ENCODE results near the gene DMKN.

Gene DMKN

GRCh38 chr19:35549174-35549788 lies 35.8 kb upstream of the DMKN start:
- DNase-seq: peak; percentile 47 to 76

GRCh38 chr19:35546532-35546931 lies 33.1 kb upstream of the DMKN start:
- no peak for DNase-seq

- no peak for DNase-seq
Measured at GRCh38 chr19:35545855-35546381, 32.5 kb upstream of the DMKN start.

- peak; percentile 85 to 91 for DNase-seq
Measured at GRCh38 chr19:35545001-35545854, 31.8 kb upstream of the DMKN start, which contains the start of gene TMEM147. Gene TMEM147, plus strand, starts transcription at chr19:35545626. Its CDS starts 114 bp downstream, at chr19:35545740.

DNA sequence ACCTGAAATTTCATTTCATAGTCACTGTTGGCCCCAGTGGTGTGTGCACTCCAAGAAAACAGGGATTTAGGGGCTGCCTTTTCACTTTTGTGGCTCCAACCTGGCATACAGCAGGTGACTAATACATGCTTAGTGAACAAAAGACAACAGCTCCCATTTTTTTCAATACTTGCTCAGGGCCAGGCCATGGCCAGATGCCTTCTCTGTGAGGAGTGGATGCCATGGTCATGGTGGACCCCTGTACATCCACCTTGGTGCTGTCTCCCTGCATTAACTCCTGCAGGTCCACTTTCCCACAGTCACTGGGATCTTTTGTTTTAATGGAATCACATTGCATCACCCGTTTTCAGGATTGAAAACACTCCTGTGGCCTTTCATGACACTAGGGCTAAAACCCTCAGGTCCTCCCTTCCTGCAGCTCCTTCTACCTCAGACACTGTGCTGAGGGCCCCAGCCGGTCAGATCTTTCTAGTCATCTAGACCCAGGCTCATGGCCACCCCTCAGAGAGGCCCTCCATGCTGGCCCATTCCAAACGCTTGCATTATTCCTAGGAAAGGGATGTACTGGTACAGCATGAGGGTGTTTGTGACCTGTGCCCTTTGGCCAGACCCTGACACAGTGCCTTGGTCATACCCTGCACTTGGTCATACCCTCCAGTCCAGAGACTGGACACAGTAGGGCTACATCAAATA lies 30.8 kb upstream of the DMKN start:
- DNase-seq: no peak

DNA sequence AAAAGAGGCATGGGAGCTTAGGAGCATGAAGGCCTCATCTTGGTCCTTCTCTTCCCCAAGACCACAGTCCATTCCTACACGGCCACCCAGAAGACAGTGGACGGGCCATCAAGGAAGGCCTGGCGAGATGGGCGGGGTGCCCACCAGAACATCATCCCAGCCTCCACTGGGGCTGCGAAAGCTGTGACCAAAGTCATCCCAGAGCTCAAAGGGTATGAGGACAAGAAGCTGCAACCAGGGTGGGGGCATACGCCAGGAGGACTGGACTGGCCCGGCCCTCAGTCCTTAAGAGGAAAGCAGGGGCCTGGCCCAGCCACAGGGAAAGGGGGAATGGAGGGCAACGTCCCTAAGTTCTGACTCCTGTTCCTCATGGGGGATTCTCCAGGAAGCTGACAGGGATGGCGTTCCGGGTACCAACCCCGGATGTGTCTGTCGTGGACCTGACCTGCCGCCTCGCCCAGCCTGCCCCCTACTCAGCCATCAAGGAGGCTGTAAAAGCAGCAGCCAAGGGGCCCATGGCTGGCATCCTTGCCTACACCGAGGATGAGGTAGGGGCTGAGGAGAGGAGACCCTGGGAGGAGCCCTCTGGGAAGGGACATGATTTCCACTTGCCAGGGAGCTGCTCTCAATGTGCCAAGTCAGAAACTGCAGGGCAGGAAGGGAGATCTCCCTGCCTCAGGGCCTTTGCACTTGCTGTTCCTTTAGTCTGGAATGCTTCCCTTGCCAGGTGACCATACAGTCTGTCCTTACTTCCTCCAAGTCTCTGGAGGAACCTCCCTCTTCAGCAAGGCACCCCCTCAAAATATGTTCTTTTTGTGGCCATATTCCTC lies 30.0 kb upstream of the DMKN start:
- no peak for DNase-seq

DNA sequence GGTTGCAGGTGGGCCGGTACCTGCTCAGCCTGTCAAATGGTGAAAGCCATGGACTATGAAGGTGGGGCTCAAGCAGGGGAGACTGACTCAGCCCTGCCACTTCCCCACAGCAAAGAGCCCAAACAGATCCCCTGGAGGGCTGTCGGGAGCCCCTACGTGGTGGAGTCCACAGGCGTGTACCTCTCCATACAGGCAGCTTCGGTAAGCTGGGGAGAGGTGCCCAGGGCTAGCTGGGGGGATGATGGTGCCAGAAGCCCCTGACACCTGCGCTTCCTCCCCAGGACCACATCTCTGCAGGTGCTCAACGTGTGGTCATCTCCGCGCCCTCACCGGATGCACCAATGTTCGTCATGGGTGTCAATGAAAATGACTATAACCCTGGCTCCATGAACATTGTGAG lies 28.8 kb upstream of the DMKN start:
- no peak for DNase-seq

GRCh38 chr19:35540356-35540927 lies 27.0 kb upstream of the DMKN start:
- no peak for DNase-seq

DNA sequence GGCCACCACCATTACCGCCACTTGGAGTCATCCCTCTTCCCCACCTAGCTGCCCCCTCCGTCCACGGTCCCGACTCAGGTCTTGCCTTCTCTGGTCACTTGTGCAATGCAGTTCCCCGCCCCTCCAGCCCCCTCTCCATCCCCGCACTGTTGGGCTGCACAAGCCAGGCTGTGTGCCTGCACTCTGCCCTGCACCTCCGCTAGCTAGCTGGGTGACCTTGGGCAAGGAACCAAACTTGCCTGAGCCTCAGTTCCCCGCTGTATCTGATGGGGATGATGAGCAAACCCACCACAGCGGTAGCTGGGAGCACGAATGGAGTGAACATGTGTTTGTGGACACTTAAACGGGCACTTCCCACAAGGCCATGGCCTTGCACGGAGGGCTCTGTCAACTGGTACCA lies 26.4 kb upstream of the DMKN start:
- DNase-seq: no peak

GRCh38 chr19:35539314-35539713 lies 25.9 kb upstream of the DMKN start:
- no peak for DNase-seq

DNA sequence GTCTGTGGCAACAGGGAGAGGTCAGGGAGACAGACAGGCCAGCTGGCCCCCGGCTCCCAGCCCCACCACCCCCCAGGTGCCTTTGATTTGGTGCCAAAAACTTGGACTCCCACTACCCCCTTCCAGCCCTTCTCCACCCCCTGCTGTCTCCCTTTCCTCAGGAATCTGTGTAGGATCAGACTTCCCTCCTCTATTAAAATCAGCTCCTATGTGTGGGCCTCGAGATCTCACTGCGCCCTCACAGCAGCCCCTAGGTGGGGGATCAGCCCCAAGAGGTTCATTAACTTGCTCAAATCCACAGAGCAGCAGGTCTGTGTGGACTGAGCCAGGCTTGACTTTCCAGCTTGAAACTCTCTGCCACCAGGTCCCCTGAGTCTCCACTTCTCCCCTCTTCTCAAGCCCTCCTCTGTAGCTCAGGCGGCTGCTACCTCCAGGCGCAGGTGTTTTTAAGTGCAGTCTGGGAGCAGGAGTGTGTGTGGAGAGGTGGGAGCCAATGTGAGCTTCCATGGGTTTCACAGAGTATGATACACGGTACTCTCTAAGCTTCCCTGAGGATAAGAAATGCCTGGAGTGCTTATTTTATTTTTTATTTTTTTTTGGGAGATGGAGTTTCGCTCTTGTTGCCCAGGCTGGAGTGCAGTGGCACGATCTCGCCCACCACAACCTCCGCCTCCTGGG lies 21.5 kb upstream of the DMKN start:
- DNase-seq: no peak

GRCh38 chr19:35533822-35534392 lies 20.5 kb upstream of the DMKN start:
- DNase-seq: peak; percentile 15 to 18

DNA sequence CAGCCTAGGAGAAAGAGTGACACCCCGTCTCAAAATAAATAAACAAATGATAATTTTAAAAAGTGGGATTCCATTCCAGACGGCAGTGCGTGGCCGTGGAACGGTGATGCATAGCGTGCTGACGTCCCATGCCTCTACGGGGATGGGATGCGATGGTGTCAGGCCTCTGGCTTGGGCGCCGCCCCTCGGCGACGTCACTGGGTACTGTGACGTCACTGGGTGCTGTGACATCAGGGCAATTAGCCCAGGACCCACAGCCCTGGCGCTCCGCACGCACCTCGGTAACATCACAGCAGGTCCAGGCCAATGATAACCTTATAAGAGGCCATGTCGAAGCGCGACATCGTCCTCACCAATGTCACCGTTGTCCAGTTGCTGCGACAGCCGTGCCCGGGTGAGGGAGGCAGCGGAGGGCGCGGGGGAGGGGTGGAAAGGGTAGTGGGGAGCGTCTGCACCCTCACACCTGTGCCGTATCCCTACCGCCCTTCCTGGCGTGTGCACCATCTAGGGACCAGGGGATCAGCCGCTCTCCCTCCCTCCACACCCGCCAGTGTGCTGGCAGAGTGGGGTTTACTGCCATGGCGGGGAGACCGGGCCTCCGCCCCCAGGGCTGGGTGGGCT lies 19.9 kb upstream of the DMKN start, which contains the start of gene GAPDHS:
Gene GAPDHS (plus strand): TSS at position 256 of the 621 bp plus-strand sequence. CDS start 72 bp downstream, at position 328.
- no peak for DNase-seq

DNA sequence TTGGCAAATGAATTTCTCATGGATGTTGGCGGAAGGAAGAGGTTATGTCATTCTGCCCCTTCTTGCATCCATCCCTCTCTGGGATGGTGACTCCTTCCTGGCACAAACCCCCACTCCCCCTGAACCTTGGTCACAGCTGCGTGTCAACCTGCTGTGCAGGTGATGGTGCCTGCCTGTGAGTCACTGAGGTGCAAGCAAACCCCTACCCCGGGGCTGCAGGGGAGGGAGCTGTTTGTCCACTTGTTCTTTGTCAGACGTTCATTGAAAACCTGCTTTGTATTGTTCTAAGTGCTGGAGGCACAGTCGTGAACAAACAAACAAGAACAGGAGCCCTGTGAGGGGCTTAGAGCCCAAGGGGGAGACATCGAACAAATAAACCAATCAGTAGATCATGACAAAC lies 17.8 kb upstream of the DMKN start:
- DNase-seq: no peak

GRCh38 chr19:35529241-35530218 lies 16.1 kb upstream of the DMKN start:
- no peak for DNase-seq

DNA sequence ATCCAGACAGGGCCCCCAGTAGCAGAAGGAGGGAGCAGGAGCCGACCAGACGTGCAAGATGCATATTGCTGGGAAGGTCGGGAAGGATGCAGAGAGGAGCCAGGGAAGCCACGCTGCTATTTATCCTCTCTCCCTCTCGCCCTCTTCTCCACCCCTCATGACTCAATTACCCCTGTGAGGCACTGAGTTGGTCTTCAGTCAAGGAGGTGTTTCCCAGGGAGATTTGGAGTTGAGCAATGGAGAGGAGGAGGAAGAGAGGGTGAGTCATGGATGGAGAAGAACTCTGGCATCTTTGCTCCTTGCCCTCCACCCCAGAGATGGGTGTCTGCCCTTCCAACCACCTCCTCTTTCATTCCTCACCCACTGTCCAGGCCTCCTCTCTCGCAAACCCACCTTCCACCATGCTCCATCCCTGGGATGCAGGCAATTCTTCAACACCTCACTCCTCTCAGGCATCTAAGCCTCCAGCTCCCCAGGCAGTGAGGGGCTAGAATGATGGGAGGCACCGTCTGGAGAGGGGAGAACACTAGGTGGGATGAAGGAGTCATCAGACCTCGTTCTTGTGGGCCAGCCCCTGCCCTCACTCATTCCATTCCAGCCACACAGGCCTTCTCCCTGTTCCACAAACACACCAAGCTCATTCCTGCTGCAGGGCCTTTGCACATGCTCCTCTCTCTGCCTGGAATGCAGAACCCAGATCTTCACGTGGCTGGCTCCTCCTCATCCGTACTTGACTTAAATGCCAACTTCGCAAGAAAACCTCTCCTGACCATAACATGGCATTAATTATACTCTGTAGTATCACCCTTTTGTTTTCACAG lies 15.0 kb upstream of the DMKN start, which contains the start of gene SBSN:
Gene SBSN (minus strand): TSS at position 94 of the 821 bp plus-strand sequence. CDS start 30 bp downstream, at position 64.
- DNase-seq: peak; percentile 23 to 63

GRCh38 chr19:35525873-35526272 lies 12.4 kb upstream of the DMKN start:
- no peak for DNase-seq

- no peak for DNase-seq
Measured at GRCh38 chr19:35524181-35524837, 10.9 kb upstream of the DMKN start.
